ENCODE measurements around the gene OSBPL10.
A peak's percentile ranks its signal among the peaks of the same experiment; 100 is the strongest.

OSBPL10 gene

DNA sequence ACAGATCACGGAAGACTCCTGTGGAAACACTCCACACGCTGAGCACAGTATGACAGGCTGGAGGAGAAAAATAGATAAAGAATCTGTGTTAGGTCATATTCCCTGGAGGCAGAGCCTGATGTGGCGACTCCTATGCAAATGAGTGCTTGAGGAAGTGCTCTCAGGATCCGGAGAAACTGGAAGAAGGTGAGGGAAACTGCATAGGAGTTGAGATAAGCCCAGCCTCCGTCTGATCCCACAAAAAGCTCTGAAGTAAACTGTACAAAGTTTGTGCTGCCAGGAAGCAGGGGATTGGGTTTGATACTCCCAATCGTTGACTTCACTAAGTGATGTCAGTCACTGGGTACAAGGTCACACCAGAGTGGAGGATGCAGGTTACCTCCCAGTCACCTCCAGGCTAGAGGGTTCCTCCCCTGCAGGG, 33.4 kb downstream of the OSBPL10 start:
- DNase-seq = no peak
- H3K4me1 ChIP-seq = peaks cover 0 to 9% (median 3%) of the 10 kb centered on the region in 4 donors
- H3K9me3 ChIP-seq = no peaks in the 10 kb centered on the region
- no peak overlapping the region for H3K27ac ChIP-seq
- H3K4me3 ChIP-seq = no peak overlapping the region
- intact Hi-C loops (cut with DNase I; ENCODE audit: low total_unique reads) = no loop called here
- TF ChIP-seq, protein P1, sequence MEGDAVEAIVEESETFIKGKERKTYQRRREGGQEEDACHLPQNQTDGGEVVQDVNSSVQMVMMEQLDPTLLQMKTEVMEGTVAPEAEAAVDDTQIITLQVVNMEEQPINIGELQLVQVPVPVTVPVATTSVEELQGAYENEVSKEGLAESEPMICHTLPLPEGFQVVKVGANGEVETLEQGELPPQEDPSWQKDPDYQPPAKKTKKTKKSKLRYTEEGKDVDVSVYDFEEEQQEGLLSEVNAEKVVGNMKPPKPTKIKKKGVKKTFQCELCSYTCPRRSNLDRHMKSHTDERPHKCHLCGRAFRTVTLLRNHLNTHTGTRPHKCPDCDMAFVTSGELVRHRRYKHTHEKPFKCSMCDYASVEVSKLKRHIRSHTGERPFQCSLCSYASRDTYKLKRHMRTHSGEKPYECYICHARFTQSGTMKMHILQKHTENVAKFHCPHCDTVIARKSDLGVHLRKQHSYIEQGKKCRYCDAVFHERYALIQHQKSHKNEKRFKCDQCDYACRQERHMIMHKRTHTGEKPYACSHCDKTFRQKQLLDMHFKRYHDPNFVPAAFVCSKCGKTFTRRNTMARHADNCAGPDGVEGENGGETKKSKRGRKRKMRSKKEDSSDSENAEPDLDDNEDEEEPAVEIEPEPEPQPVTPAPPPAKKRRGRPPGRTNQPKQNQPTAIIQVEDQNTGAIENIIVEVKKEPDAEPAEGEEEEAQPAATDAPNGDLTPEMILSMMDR (IDR thresholded peaks at IDR 0.05) = no peak
- H3K36me3 ChIP-seq = no peaks in the 10 kb centered on the region
- no peaks in the 10 kb centered on the region for H3K27me3 ChIP-seq

DNA sequence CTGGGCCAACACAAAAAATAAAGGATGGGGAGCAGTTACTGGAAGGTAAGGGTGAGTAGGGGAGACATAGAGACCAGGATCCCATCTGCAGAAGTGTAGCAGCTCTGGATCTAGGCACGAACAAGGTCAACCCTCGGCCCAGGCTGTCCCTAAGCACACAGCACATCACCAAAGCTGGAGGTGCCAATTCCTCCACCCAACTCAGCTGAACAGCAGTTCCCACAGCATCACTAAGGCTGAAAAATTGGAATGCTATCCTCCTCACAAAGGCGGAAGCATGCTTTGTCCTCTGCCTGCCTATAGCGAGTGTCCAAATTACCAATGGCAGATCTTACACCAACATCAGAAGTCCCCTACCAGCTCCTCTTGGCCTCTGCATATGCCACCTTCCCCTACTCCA, 33.9 kb downstream of the OSBPL10 start:
- peaks cover 0 to 9% (median 3%) of the 10 kb centered on the region in 4 donors for H3K4me1 ChIP-seq
- H3K27me3 ChIP-seq = no peaks in the 10 kb centered on the region
- DNase-seq = no peak
- H3K36me3 ChIP-seq = no peaks in the 10 kb centered on the region
- no peak overlapping the region for H3K27ac ChIP-seq
- no peaks in the 10 kb centered on the region for H3K9me3 ChIP-seq
- no peak overlapping the region for H3K4me3 ChIP-seq
- intact Hi-C loops (cut with DNase I; ENCODE audit: low total_unique reads) = no loop called here
- TF ChIP-seq, protein P1 (IDR thresholded peaks at IDR 0.05) = no peak

DNA sequence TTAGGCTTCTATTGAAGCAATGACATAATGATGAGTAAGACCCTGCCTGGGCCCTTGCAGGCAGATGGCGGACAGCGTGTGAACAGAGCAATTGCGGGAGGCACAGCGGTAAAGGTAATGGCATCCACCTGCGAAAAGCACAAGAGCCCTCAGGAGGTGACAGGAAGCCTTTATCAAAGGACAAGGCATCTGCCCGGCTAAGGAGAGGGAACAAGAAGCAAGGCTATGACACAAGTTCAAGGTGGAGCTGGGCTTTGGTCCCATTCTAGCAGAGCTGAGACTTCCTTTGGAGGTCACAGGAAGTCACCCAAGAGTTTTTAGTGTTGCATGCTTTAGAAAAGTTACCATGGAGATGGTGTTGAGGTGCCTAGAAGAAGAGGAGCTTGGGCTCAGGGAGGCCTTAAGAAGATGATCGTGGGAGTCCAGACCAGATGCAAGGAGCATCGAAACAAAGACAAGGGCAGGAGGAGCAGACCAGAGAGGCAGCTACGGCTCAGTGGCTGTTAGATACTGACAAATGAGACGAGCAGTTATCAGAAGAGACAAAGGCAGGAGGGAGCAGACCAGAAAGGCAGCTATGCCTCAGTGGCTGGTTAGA, 34.5 kb downstream of the OSBPL10 start:
- intact Hi-C loops (cut with DNase I; ENCODE audit: low total_unique reads) = no loop called here
- Histone ChIP-seq H3K36me3 (no peaks in the 10 kb centered on the region), H3K4me3 (no peak overlapping the region), H3K4me1 (peaks cover 0 to 10% (median 4%) of the 10 kb centered on the region in 4 donors), H3K27ac (no peak overlapping the region), H3K9me3 (no peaks in the 10 kb centered on the region), H3K27me3 (no peaks in the 10 kb centered on the region)
- TF ChIP-seq, protein P1 (IDR thresholded peaks at IDR 0.05) = no peak
- DNase-seq = no peak

DNA sequence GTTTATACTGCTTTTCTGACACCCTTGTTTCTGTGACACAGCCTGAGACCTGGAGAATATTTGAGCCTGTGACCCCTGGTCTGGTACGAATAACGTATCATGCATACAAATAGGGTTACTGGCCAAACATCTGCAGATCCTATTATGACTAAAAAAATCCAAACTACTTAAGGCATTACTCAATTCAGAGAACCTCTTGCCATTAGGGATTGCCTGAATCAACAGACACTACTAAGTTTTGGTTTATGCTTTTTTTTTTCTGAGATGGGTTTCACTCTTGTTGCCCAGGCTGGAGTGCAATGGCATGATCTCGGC, 35.4 kb downstream of the OSBPL10 start:
- intact Hi-C loops (cut with DNase I; ENCODE audit: low total_unique reads) = no loop called here
- no peak for DNase-seq
- H3K4me1 ChIP-seq = peaks cover 0 to 15% (median 6%) of the 10 kb centered on the region in 4 donors
- no peaks in the 10 kb centered on the region for H3K27me3 ChIP-seq
- no peaks in the 10 kb centered on the region for H3K9me3 ChIP-seq
- TF ChIP-seq, protein P1 (IDR thresholded peaks at IDR 0.05) = no peak
- peak overlapping the region in 1 of 2 donors; percentile 5 for H3K27ac ChIP-seq
- no peaks in the 10 kb centered on the region for H3K36me3 ChIP-seq
- H3K4me3 ChIP-seq = no peak overlapping the region

DNA sequence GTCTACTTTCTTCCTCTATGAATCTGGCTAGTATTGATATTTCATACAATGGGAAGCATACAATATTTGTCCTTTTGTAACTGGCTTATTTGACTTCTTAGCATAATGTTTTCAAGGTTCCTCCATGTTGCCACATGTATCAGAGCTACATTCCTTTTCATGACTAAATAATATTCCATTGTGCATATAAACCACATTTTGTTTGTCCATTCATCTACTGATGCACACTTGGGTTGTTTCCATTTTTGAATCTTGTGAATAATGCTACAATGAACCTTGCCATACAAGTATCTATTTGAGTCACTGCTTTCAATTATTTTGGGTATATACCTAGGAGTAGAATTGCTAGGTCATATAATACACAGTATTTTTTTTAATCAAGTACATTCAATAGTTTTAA, 38.0 kb downstream of the OSBPL10 start:
- no peaks in the 10 kb centered on the region for H3K27me3 ChIP-seq
- H3K36me3 ChIP-seq = no peaks in the 10 kb centered on the region
- H3K4me3 ChIP-seq = no peak overlapping the region
- no peak overlapping the region for H3K27ac ChIP-seq
- peaks cover 0 to 13% (median 4%) of the 10 kb centered on the region in 4 donors for H3K4me1 ChIP-seq
- TF ChIP-seq, protein P1 (IDR thresholded peaks at IDR 0.05) = no peak
- intact Hi-C loops (cut with DNase I; ENCODE audit: low total_unique reads) = no loop called here
- DNase-seq = no peak
- H3K9me3 ChIP-seq = no peaks in the 10 kb centered on the region

DNA sequence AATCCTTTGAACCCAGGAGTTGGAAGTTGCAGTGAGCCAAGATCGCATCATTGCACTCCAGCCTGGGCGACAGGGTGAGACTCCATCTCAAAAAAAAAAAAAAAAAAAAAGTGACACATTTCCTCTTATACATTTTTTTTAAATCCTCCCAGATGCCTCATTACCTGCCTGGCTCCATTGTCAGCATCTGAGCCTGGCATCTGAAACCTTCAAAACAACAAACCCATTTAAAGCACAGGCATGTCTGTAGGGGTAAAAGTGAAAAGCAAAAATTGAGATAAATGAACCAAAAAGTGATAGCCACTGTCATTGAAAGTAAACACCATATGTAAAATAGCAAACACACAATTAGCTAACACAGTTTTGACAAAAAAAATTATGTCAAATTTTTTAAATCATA, 38.6 kb downstream of the OSBPL10 start:
- Histone ChIP-seq H3K27me3 (no peaks in the 10 kb centered on the region), H3K4me1 (peaks cover 0 to 13% (median 3%) of the 10 kb centered on the region in 4 donors), H3K27ac (no peak overlapping the region), H3K36me3 (no peaks in the 10 kb centered on the region), H3K9me3 (no peaks in the 10 kb centered on the region), H3K4me3 (no peak overlapping the region)
- DNase-seq = no peak
- TF ChIP-seq, protein P1 (IDR thresholded peaks at IDR 0.05) = no peak
- intact Hi-C loops (cut with DNase I; ENCODE audit: low total_unique reads) = no loop called here

Data from tibial artery (tissue), 4 donors.